B cell (primary cell): ENCODE data around the gene ACTC1.

Source experiments
- CTCF ChIP-seq: fragments of 200-600 bp; IDR thresholded peaks from one replicate; pipeline ENCODE4 v1.8.0; 2022; ENCODE audit warnings: antibody characterized with exemption, mild to moderate bottlenecking
- EZH2 ChIP-seq: IDR thresholded peaks from 2 replicates; pipeline ENCODE4 v1.6.1; 2012; ENCODE audit warnings: borderline replicate concordance, low read depth, mild to moderate bottlenecking, moderate library complexity, low read length; ENCODE audit not compliant: insufficient read depth, poor library complexity, severe bottlenecking

GRCh38 chr15:34754171-34754601 lies 41.2 kb downstream of the ACTC1 start:
- TF ChIP-seq CTCF (no peak), EZH2 (no peak)
